GM18870 (cell line): Measurements from ENCODE around the gene CCT8.
"Not testable (repeated sequence)": the region's sequence is repeated elsewhere in the genome, so short reads cannot be mapped to it uniquely, and the experiment has no call there.

ENCODE experiments used
- ATAC-seq: cut with Tn5 transposase; IDR thresholded peaks from one replicate; pipeline ENCODE4 v1.9.1; 2021; ENCODE audit warnings: moderate library complexity; ENCODE audit not compliant: unreplicated experiment

Gene CCT8

DNA sequence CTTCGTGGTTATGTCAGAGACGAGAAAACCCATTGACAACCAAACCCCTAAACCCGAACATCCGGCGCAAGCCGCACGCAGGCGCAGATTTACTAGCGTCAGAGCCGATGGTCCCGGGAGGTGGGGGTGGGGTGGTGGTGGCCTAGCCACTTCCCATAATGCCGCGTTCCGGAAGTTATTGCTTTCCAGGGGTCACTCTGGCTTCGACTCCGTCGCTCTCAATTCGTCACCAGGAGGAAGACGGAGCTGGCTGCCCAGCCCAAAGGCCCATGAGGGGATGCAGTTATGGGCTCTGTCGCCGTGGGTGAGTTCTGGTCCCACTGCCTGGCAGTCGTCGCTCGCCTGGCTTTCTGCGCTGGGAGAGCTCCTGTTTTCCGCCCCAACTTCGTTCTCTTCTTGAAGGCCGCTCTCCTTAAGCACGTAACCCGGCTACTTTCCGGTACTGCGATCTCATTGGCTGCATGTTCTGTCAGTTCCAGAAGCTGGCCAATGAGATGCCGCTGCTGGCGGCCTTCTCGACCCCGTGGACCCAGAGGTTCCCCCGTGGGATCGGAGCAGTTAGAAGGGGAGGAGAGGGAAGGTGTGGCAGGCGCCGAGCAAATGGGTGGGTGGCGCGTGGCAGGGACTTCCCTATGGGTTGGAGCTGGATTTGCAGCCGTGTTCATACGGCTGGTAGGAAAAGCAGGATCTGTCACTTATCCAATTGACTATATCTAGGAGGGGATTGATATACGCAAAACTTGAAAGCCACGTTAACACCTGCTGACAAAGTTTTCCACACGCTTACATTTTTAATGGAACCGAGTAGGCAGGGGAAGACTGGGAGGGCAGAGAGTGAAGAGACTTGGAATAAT is 48.7 kb downstream of the CCT8 start, which contains the start of gene USP16:
Gene USP16 (plus strand): TSS at position 195 of the 854 bp plus-strand sequence. CDS start 3,246 bp downstream, outside the sequence.
- ATAC-seq = peak; percentile 95

DNA sequence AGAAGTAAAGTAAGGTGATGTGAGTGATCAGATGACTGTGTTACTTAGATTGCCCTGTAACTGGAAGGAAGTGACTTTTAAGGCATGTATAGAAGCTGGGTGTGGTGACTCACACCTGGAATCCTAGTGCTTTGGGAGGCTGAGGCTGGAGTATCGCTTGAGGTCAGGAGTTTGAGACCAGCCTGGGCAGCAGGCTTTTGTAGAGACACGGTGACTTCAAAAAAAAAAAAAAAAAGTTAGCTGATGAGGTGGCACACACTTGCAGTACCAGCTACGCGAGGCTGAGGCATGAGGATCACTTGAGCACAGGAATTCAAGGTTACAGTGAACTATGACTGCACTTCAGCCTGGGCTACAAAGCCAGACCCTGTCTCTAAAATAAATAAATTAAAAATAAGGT is 51.3 kb downstream of the CCT8 start:
- no peak for ATAC-seq

DNA sequence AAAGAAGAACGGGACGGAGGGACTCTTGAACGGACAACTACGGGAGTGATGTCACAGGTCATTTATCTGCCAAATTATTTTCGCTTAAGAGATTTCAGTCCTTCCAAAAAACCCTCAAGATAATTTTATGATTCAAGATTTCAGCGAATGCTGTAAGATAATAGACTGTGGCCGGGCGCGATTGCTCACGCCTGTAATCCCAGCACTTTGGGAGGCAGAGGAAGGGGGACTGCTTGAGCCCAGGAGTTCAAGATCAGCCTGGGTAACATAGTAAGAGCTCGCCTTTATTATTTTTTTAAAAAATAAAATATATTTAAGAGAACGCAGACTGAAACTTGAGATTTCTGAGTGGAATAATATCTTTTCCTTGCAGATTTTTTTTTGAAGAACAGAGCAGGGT is 54.9 kb downstream of the CCT8 start:
- no peak for ATAC-seq

DNA sequence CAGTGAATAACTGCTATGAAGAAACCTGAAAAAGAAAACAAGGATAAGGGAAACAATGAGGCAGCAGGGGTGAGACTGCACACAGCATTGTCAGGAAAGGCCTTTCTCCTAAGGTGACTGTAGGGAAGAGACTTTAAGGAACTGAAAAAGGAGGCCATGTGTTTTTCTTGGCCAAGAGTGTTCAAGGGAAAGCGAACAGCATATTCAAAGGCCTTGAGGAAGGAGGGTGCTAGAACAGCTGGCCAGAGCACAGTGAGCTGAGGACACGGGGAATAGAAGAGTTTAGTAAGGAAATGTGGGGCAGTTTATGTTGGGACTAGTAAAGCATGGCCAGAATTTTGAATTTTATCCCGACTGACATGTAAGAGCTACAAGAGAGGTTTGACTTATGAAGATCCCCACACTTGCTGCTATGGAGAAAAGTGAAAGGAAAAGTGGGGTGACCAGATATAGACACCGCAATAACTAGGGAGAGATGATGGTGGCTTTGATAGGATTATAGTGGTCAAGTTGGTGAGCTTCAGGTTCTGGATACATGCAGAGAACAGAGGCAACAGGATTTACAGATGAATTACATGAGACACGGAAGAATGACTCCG is 55.7 kb downstream of the CCT8 start:
- no peak for ATAC-seq

DNA sequence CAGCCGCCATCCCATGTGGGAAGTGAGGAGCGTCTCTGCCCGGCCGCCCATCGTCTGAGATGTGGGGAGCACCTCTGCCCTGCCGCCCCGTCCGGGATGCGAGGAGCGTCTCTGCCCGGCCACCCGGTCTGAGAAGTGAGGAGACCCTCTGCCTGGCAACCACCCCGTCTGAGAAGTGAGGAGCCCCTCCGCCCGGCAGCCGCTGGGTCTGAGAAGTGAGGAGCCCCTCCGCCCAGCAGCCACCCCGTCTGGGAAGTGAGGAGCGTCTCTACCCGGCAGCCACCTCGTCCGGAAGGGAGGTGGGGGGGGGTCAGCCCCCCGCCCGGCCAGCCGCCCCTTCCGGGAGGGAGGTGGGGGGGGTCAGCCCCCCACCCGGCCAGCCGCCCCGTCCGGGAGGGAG is 62.2 kb downstream of the CCT8 start:
- not testable (repeated sequence) for ATAC-seq

DNA sequence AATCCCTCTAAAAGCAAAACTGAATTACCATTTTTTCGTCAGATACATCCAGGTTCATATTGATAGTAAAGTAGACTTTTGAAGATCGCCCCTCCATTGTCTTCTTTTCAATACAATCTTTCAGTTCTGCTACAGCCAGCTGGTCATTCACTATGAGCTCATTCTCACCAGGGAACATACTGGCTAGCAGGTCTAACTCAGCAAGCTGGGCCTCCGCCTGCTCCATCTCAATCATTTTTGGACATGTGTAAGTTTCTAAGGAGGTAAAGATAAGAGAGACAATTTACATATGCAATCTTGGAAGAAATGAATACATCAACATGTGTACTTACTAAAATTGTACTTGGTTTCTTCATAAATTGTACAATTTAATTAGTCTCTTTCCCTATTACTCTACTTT is 65.1 kb downstream of the CCT8 start:
- no peak for ATAC-seq

DNA sequence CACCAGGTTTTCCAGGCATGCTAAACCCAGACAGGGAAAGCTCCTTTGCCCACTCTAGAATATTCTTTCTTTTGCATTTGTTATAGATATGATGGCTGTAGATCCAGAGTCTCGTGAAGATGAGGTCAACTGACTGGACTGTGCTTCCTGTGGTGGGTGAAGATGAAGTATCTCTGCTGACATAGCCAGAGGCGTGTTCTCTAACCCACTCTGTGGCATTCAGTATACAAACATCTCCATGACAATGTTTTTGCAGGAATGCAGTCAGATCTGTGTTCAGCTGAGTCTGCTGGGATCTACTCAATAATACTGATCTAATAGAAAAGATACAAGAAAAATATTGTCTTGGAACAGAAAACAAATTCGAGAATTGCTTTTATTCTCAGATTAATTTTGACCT is 65.6 kb downstream of the CCT8 start:
- ATAC-seq = no peak

DNA sequence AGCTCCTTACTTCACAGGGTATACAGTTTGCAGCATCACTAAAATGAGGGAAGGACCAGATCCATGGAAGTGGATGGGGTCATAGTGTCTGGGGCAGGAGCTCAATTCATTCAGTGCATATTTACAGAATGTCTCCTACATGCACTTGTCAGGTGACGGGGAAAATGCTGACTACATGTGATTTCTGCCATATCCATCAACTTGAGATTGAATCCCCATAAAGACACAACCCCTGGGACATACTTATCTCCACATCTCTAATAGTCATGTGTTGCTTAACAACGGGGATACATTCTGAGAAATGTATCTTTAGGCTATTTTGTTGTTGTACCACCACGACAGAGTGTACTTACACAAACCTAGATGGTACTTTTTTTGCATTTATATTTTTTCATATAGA is 66.3 kb downstream of the CCT8 start:
- ATAC-seq = no peak
